AG09309 (cell line): ENCODE data around the gene IGFBPL1.

Experiments
- DNase-seq: peaks from one replicate; pipeline ENCODE4 v3.0.0-alpha.2; 2010; ENCODE audit warnings: low read depth
- H3K4me3 ChIP-seq: 2 replicates; pipeline ENCODE4 v1.5.1; 2011; ENCODE audit warnings: mild to moderate bottlenecking, low read depth, low read length, moderate library complexity; ENCODE audit not compliant: control insufficient read depth
- CTCF ChIP-seq: IDR thresholded peaks from 2 replicates; pipeline ENCODE4 v1.5.1; 2011; ENCODE audit warnings: mild to moderate bottlenecking, low read depth, low read length, inconsistent platforms; ENCODE audit not compliant: insufficient read depth, control insufficient read depth; ENCODE audit errors: missing control alignments

Gene IGFBPL1

GRCh38 chr9:38387751-38388150 lies 36.5 kb downstream of the IGFBPL1 start:
- H3K4me3 ChIP-seq: no peak overlapping the region
- no peak for DNase-seq
- no peak for TF ChIP-seq CTCF

DNA sequence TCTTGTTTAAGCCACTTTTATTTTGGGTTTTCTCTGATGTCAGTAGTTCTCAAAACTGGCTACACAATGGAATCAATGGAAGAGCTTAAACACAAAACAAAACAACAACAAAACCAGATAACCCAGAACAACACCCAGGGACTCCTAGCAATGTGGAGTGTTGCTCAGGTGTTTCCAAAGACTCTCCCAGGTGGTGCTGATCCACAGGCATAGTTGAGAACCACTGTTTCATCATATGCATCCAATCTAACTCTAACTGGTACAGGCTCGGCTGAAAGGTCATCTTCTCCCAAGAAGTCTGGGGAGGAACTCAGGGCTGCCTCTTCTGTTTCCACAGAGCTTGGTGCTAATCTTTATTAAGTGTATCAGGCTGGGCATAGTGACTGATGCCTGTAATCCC lies 37.2 kb downstream of the IGFBPL1 start:
- TF ChIP-seq CTCF: no peak
- no peak for DNase-seq
- no peak overlapping the region for H3K4me3 ChIP-seq

DNA sequence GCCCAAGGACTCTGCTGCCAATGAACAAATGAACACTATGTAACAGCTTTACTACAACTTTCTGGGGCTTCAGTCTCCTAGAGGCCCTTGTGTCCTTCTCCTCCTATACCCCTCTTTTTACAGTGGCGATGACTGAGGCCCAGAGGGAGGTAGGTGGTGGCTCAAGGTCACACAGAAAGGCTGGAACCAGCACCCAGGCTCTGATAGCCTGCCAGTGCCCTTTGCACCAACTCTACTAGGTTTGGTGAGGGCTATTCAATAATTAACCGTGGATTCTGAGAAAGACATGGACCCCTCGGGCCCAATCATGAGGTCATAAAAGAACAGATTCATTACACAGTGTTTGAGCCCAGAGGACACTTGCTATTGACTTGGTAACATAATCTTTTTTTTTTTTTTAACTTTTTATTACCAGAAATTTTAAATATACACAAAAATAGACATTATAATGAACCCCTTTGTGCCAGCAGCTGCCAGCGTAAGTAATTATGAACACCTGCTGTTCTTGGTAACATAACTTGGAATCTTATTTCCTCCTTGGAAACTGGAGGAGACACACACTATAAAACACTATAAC lies 37.8 kb downstream of the IGFBPL1 start:
- TF ChIP-seq CTCF: no peak
- H3K4me3 ChIP-seq: no peak overlapping the region
- no peak for DNase-seq

DNA sequence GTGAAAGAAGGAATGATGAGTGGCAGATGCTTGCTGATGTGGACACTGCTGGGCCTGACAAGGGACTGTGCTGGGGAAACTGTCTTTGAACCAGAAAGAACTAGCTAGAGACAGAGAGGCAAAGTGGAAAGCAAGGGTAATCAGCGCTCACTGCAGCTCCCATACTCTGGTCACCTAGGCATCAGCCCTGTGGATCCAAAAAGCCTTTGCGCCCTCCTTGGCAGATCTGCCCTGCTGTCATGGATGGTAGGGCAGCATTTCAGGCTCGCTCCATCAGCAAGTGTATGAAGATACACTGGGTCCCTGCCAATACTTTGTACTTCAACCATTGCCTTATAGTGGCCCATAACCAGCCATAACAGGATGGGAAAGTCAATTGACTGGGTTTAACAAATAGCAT lies 38.4 kb downstream of the IGFBPL1 start:
- no peak for TF ChIP-seq CTCF
- H3K4me3 ChIP-seq: no peak overlapping the region
- no peak for DNase-seq

- no peak for TF ChIP-seq CTCF
- H3K4me3 ChIP-seq: no peak overlapping the region
- DNase-seq: no peak
These were observed 39.0 kb downstream of the IGFBPL1 start for GRCh38 chr9:38384990-38385848.

GRCh38 chr9:38382141-38382540 lies 42.1 kb downstream of the IGFBPL1 start:
- TF ChIP-seq CTCF: no peak
- no peak overlapping the region for H3K4me3 ChIP-seq
- DNase-seq: no peak
